PC-3 (cell line): ENCODE data around the gene HECW1. TPM values are rescaled to one million over a fixed set of nuclear protein-coding genes. Genes with fewer than 3 reads are reported as not detected.

Experiments
- ATAC-seq: fragments of 200-7000 bp; cut with Tn5 transposase; 2 replicates; pipeline ENCODE4 v1.9.1; 2020; ENCODE audit warnings: mild to moderate bottlenecking, moderate library complexity
- BruUV-seq: library from RNA; stranded (reverse); fragments of 400-500 nt; replicated peaks from 2 replicates; lab custom pipeline; 2021; lab: Mats Ljungman, UMichigan
- CTCF ChIA-PET: fragments of 300-600 bp; sonication (Branson Sonifier 250); formaldehyde crosslinking; loops from one replicate; lab custom pipeline; 2022; ENCODE audit warnings: antibody characterized with exemption; lab: Charles Lee
- POLR2A ChIA-PET: fragments of 300-600 bp; sonication (Branson Sonifier 250); formaldehyde crosslinking; loops from one replicate; lab custom pipeline; 2022; ENCODE audit warnings: antibody characterized with exemption; ENCODE audit not compliant: unreplicated experiment; lab: Charles Lee
- DNase-seq: peaks from one replicate; pipeline ENCODE4 v3.0.0-alpha.2; 2015
- H2AFZ ChIP-seq: fragments of 300-600 bp; sonication (generic); 2 replicates; pipeline ENCODE4 v1.6.0; 2016; ENCODE audit warnings: antibody characterized with exemption, low read length
- H3F3A ChIP-seq: fragments of 300-600 bp; sonication (generic); one replicate; pipeline ENCODE4 v1.6.0; 2017; ENCODE audit warnings: antibody characterized with exemption, low read length, control low read depth, mild to moderate bottlenecking; ENCODE audit not compliant: unreplicated experiment
- H3K27ac ChIP-seq: fragments of 300-600 bp; sonication (generic); 2 replicates; pipeline ENCODE4 v1.5.1; 2016; ENCODE audit warnings: mild to moderate bottlenecking, low read length
- H3K27me3 ChIP-seq: fragments of 300-600 bp; sonication (generic); 2 replicates; pipeline ENCODE4 v1.6.1; 2016; ENCODE audit warnings: low read length, mixed read lengths
- H3K36me3 ChIP-seq: fragments of 300-600 bp; sonication (generic); 2 replicates; pipeline ENCODE4 v1.6.1; 2016; ENCODE audit warnings: low read depth, mixed run types, low read length, mixed read lengths
- H3K4me1 ChIP-seq: fragments of 300-600 bp; sonication (generic); 2 replicates; pipeline ENCODE4 v1.5.1; 2016; ENCODE audit warnings: low read length; ENCODE audit not compliant: insufficient read depth
- H3K4me2 ChIP-seq: fragments of 300-600 bp; sonication (generic); 2 replicates; pipeline ENCODE4 v1.6.0; 2016; ENCODE audit warnings: low read length
- H3K4me3 ChIP-seq: fragments of 300-600 bp; sonication (generic); 2 replicates; pipeline ENCODE4 v1.5.1; 2016; ENCODE audit warnings: mild to moderate bottlenecking, low read length, mixed read lengths
- H3K79me2 ChIP-seq: fragments of 300-600 bp; sonication (generic); 2 replicates; pipeline ENCODE4 v1.6.1; 2017; ENCODE audit warnings: low read length, mixed read lengths
- H3K9ac ChIP-seq: fragments of 300-600 bp; sonication (generic); 2 replicates; pipeline ENCODE4 v1.6.0; 2016; ENCODE audit warnings: mild to moderate bottlenecking, low read length
- H3K9me2 ChIP-seq: fragments of 300-600 bp; sonication (generic); replicated peaks from 2 replicates; pipeline ENCODE4 v1.6.1; 2016; ENCODE audit warnings: mixed run types, low read length, mixed read lengths
- H3K9me3 ChIP-seq: fragments of 300-600 bp; sonication (generic); 2 replicates; pipeline ENCODE4 v1.6.1; 2016; ENCODE audit warnings: low read length, mixed read lengths
- H4K20me1 ChIP-seq: fragments of 300-600 bp; sonication (generic); 2 replicates; pipeline ENCODE4 v1.6.1; 2016; ENCODE audit warnings: low read length, mixed read lengths
- CTCF ChIP-seq: fragments of 300-600 bp; sonication (generic); conservative IDR thresholded peaks from 2 replicates; pipeline ENCODE4 v1.5.1; 2017; ENCODE audit warnings: antibody characterized with exemption, low read depth, mild to moderate bottlenecking, low read length
- EZH2 ChIP-seq: fragments of 300-600 bp; sonication (generic); IDR thresholded peaks from one replicate; pipeline ENCODE4 v1.6.1; 2017; ENCODE audit warnings: antibody characterized with exemption, mild to moderate bottlenecking, low read length; ENCODE audit not compliant: unreplicated experiment
- EZH2phosphoT487 ChIP-seq: fragments of 300-600 bp; sonication (generic); IDR thresholded peaks from 2 replicates; pipeline ENCODE4 v1.6.1; 2018; ENCODE audit warnings: mild to moderate bottlenecking, antibody characterized with exemption, low read length, borderline replicate concordance
- intact Hi-C: fragments of 100-400 bp; cut with micrococcal nuclease; formaldehyde crosslinking; loops from 2 replicates; pipeline ENCODE4 v1.9.0; 2023
- total RNA-seq: library from RNA; depleted of rRNA; stranded (reverse); fragments of >200 nt; gene quantifications from 2 replicates; pipeline ENCODE4 v1.2.3, GENCODE V29; 2014

The HECW1 gene
- total RNA-seq, 1 experiment from 2014 or later: 3.0 TPM

GRCh38 chr7:43307522-43307921, 195.1 kb downstream of the HECW1 start:
- Histone ChIP-seq H3K4me2 (no peak overlapping the region), H3K9me3 (no peaks in the 10 kb centered on the region), H3K4me1 (peaks cover 1% of the 10 kb centered on the region), H3K9ac (no peak overlapping the region), H3K4me3 (no peak overlapping the region), H4K20me1 (no peaks in the 10 kb centered on the region), H3K9me2 (no peaks in the 10 kb centered on the region), H3K36me3 (no peaks in the 10 kb centered on the region), H3K27me3 (no peaks in the 10 kb centered on the region), H3K27ac (no peak overlapping the region), H3K79me2 (no peaks in the 10 kb centered on the region), H2AFZ (no peak overlapping the region), H3F3A (no peaks in the 10 kb centered on the region)
- intact Hi-C loops: no loop called here
- CTCF ChIA-PET: no interaction called here
- no peak for DNase-seq
- TF ChIP-seq EZH2phosphoT487: no peak
- no peak for TF ChIP-seq EZH2
- no peak for TF ChIP-seq CTCF
- no TSS peak for BruUV-seq
- POLR2A ChIA-PET: no interaction called here
- ATAC-seq: no peak

GRCh38 chr7:43308913-43309705, 196.7 kb downstream of the HECW1 start:
- intact Hi-C loops: no loop called here
- no peak overlapping the region for H3K9ac ChIP-seq
- ATAC-seq (no peak), DNase-seq (no peak)
- H4K20me1 ChIP-seq: no peaks in the 10 kb centered on the region
- TF ChIP-seq EZH2: no peak
- TF ChIP-seq EZH2phosphoT487: no peak
- no peak for TF ChIP-seq CTCF
- no peaks in the 10 kb centered on the region for H3K79me2 ChIP-seq
- no peaks in the 10 kb centered on the region for H3K9me3 ChIP-seq
- no peak overlapping the region for H2AFZ ChIP-seq
- ChIA-PET POLR2A (no interaction called here), CTCF (no interaction called here)
- no peaks in the 10 kb centered on the region for H3K27me3 ChIP-seq
- no peaks in the 10 kb centered on the region for H3F3A ChIP-seq
- no TSS peak for BruUV-seq
- H3K4me1 ChIP-seq: no peaks in the 10 kb centered on the region
- no peaks in the 10 kb centered on the region for H3K9me2 ChIP-seq
- H3K36me3 ChIP-seq: no peaks in the 10 kb centered on the region
- H3K4me3 ChIP-seq: no peak overlapping the region
- no peak overlapping the region for H3K4me2 ChIP-seq
- no peak overlapping the region for H3K27ac ChIP-seq

GRCh38 chr7:43309706-43310022, 197.2 kb downstream of the HECW1 start:
- CTCF ChIA-PET: no interaction called here
- no peak overlapping the region for H3K4me3 ChIP-seq
- intact Hi-C loops: no loop called here

More at GRCh38 chr7:43309706-43310022, 197.2 kb downstream of the HECW1 start:
- Histone ChIP-seq H2AFZ (no peak overlapping the region), H3K27me3 (no peaks in the 10 kb centered on the region), H3K4me1 (no peaks in the 10 kb centered on the region), H4K20me1 (no peaks in the 10 kb centered on the region), H3K9me3 (no peaks in the 10 kb centered on the region), H3K27ac (no peak overlapping the region), H3F3A (no peaks in the 10 kb centered on the region), H3K36me3 (no peaks in the 10 kb centered on the region), H3K79me2 (no peaks in the 10 kb centered on the region), H3K9me2 (no peaks in the 10 kb centered on the region), H3K9ac (no peak overlapping the region), H3K4me2 (no peak overlapping the region)
- no peak for DNase-seq
- ATAC-seq: no peak
- BruUV-seq: no TSS peak
- TF ChIP-seq EZH2 (no peak), CTCF (no peak), EZH2phosphoT487 (no peak)
- POLR2A ChIA-PET: no interaction called here
